Measurements from ENCODE around the gene HSPB8.

- TF ChIP-seq CTCF (IDR thresholded peaks at IDR 0.05; ENCODE audit: poor library complexity, severe bottlenecking) = no peak
- TF ChIP-seq EZH2 (IDR thresholded peaks at IDR 0.05; ENCODE audit: borderline replicate concordance, insufficient read depth, low read length, poor library complexity, severe bottlenecking) = no peak
- TF ChIP-seq POLR2AphosphoS5 (IDR thresholded peaks at IDR 0.05) = no peak
- TF ChIP-seq RAD21 (conservative IDR thresholded peaks at IDR 0.05) = no peak
- no peak for TF ChIP-seq EP300 (conservative IDR thresholded peaks at IDR 0.05; ENCODE audit: poor library complexity, severe bottlenecking)
- no peak for TF ChIP-seq REST (IDR thresholded peaks at IDR 0.05; ENCODE audit: borderline replicate concordance)
- no peak for TF ChIP-seq MXI1 (conservative IDR thresholded peaks at IDR 0.05; ENCODE audit: poor library complexity, severe bottlenecking)
- no peak for TF ChIP-seq SMC3 (conservative IDR thresholded peaks at IDR 0.05; ENCODE audit: poor library complexity)
These were observed 18.9 kb upstream of the HSPB8 start for GRCh38 chr12:119159844-119160243.
